GM21529 (cell line): ENCODE measurements around the gene RANGRF.
"Not testable (repeated sequence)": the region's sequence is repeated elsewhere in the genome, so short reads cannot be mapped to it uniquely, and the experiment has no call there.

ENCODE experiments used
- ATAC-seq: cut with Tn5 transposase; IDR thresholded peaks from one replicate; pipeline ENCODE4 v1.9.1; 2021; ENCODE audit not compliant: unreplicated experiment

RANGRF gene

GRCh38 chr17:8288336-8289102, at the start of gene RANGRF:
TSS of gene RANGRF (plus strand) at chr17:8288670. CDS start at chr17:8288789, 119 bp downstream.
- peak; percentile 76 for ATAC-seq

DNA sequence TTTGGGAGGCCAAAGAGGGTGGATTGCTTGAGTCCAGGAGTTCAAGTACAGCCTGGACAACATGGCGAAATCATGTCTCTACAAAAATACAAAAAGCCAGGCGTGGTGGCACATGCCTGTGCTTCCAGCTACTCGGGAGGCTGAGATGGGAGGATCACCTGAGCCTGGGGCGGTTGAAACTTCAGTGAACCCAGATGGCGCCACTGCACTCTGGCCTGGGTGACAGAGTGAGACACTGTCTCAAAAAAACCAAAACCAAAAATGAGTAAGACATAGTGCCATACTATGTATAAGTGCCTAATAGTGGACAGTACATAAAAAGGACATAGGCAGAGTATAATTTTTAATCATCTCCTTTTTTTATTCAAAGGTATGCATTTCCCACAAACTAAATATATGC, 44.6 kb upstream of the RANGRF start:
- no peak for ATAC-seq

- ATAC-seq = no peak
These were observed 43.7 kb upstream of the RANGRF start for GRCh38 chr17:8244768-8245167.

DNA sequence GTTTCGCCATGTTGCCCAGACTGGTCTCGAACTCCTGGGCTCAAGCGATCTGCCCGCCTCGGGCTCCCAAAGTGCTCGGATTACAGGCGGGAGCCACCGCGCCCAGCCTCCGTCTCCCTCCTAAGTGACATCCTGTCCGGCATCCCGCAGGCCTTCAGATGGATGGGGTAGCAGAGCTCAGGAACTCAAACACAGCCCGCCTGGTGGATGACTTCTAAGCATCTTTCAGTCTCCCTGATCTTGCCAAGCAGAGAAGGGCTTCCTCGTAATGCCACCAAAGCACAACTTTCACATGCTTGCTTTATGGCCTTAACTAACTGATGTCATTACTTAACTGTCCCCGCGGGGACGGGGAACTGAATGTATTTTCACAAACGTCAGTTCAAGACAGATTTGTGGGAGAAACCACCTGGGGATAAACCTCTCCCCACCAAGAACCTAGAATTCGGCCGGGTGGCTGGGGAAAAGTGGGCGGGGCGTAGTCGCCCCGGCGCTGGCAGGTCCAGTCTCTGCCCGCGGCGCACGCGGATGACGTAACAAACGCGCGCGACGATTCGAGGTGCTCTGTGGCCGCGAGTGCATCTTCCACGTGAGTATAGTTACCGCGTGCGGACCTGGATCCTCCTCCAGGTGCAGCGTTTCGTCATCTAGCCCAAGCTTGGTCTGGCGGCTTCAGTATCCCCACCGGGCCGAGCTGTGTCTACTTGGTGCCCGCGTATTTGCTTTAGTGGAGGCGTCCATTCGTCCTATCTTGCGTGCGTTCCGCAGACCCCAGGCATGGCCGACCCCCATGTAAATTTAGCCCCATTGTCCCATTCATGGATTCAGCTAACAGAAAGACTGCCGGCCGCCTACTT, 39.5 kb upstream of the RANGRF start, which contains the start of gene PFAS:
TSS of gene PFAS (plus strand) at position 539 of the 857 bp plus-strand sequence. CDS start 4,649 bp downstream, outside the sequence.
- ATAC-seq = no peak

DNA sequence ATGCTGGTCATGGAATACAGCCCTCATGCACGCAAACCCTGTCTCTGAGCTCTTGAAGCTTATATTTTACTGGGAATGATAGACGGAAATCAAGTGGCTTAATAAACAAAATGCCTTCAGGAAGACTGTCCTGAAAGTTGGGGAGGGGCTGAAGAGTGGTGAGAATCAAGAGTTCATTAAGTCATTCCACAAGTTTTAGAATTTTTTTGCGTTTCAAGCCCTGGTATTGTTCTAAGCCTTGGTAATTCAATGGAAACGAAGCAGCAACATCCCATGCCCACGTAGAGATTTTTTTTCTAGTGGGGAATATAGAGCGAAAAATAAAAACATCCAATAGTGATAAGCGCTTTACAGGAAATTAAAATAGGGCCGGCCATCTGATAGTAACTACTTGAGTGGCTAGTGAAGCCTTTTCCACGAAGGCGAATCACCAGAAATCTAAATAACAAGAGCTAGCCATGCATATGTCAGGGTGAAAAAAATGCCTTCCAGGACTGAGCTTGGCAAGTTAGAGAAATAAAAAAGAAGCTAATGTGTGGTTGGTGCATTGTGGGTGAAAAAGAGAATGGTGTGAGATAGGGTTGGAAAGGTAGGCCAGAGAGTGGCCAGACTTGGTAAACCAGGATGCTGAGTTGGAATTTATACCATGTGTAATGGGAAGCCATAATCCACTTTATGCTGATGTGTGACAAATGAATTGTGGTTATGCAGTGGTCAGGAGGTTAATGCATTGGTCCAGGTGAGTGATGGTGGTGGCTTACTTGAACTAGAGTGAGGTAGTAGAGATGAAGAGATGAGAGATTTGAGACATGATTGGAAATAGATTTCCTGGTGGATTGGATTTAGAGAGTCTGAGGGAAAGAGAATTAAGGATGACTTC, 38.6 kb upstream of the RANGRF start:
- ATAC-seq = no peak

- ATAC-seq = not testable (repeated sequence)
These were observed 37.1 kb upstream of the RANGRF start for GRCh38 chr17:8251411-8251810.

GRCh38 chr17:8253801-8254200, 34.7 kb upstream of the RANGRF start:
- no peak for ATAC-seq

- no peak for ATAC-seq
These were observed 33.6 kb upstream of the RANGRF start for GRCh38 chr17:8254881-8255280.

DNA sequence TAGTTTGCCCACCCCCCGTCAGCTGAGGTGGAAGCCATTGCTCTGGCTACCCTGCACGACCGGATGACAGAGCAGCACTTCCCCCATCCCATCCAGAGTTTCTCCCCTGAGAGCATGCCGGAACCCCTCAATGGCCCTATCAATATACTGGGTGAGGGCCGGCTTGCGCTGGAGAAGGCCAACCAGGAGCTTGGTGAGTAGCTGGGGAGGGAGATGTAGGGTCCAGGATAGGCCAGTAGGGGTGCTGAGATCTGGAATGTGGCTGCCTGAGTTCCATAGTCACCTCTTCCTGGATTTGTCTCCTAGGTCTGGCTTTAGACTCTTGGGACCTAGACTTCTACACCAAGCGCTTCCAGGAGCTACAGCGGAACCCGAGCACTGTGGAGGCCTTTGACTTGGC, 33.0 kb upstream of the RANGRF start:
- no peak for ATAC-seq

- no peak for ATAC-seq
These were observed 32.2 kb upstream of the RANGRF start for GRCh38 chr17:8256291-8256690.

- ATAC-seq = no peak
These were observed 31.8 kb upstream of the RANGRF start for GRCh38 chr17:8256691-8257090.

DNA sequence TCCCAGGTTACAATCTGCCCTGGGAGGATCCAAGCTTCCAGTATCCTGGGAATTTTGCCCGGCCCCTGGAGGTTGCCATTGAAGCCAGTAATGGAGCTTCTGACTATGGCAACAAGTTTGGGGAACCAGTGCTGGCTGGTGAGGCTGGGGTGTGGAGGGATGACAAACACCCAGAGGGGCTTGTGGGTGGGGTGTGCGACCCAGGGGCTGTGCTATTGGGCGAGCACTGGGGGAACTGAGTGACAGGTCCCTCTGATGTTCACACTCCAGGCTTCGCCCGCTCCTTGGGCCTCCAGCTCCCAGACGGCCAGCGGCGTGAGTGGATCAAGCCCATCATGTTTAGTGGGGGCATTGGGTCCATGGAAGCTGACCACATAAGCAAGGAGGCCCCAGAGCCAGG, 30.7 kb upstream of the RANGRF start:
- ATAC-seq = no peak

DNA sequence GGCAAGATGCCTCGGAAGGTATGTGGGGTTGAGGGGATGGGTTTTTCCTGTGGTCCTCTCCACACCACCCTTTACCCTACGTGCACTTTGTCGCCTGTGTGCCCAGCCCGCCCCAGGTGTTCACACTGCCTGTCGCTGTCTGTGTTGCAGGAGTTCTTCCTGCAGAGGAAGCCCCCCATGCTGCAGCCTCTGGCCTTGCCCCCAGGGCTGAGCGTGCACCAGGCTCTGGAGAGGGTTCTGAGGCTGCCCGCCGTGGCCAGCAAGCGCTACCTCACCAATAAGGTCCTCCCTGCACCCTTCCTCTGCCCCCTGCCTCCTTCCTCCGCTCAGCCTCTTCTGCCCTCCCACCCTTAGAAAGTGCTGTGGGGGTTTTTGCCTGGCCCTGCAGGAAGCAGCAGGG, 24.1 kb upstream of the RANGRF start:
- ATAC-seq = no peak

DNA sequence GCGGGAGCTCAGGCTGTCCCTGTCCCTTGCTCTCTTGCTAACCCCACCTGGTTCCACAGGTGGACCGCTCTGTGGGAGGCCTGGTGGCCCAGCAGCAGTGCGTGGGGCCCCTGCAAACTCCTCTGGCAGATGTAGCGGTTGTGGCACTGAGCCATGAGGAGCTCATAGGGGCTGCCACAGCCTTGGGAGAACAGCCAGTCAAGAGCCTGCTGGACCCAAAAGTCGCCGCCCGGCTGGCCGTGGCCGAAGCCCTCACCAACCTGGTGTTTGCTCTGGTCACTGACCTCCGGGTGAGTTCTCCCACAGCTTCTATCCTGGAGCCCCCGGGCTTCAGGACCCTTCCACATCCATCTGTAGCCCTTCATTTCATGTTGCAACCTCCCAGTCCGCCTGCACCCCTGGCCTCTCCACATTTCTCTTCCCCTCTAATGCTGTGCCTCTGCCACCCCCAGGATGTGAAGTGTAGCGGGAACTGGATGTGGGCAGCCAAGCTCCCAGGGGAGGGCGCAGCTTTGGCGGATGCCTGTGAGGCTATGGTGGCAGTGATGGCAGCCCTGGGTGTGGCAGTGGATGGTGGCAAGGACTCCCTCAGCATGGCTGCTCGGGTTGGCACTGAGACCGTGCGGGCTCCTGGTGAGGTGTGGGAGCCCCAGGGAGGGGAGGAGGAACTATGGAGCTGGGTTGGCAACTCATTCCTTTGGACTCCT, 23.5 kb upstream of the RANGRF start:
- no peak for ATAC-seq

- no peak for ATAC-seq
These were observed 21.6 kb upstream of the RANGRF start for GRCh38 chr17:8266648-8267479.

- ATAC-seq = no peak
These were observed 20.9 kb upstream of the RANGRF start for GRCh38 chr17:8267480-8268147.

GRCh38 chr17:8268550-8269298, 19.7 kb upstream of the RANGRF start:
- ATAC-seq = no peak

GRCh38 chr17:8272421-8272820, 16.0 kb upstream of the RANGRF start:
- no peak for ATAC-seq
